ENCODE measurements around the gene GRIK2.

Gene GRIK2

GRCh38 chr6:101770116-101770515 is 376.6 kb downstream of the GRIK2 start:
- no peak overlapping the region for H3K27ac ChIP-seq
- no peak for TF ChIP-seq CTCF (conservative IDR thresholded peaks at IDR 0.05)

GRCh38 chr6:101776919-101777350 is 383.4 kb downstream of the GRIK2 start:
- no peak overlapping the region for H3K27ac ChIP-seq
- TF ChIP-seq CTCF (conservative IDR thresholded peaks at IDR 0.05), result no peak

GRCh38 chr6:101777646-101778045 is 384.1 kb downstream of the GRIK2 start:
- no peak for TF ChIP-seq CTCF (conservative IDR thresholded peaks at IDR 0.05)
- no peak overlapping the region for H3K27ac ChIP-seq

GRCh38 chr6:101779051-101779844 is 385.7 kb downstream of the GRIK2 start:
- H3K27ac ChIP-seq, result no peak overlapping the region
- TF ChIP-seq CTCF (conservative IDR thresholded peaks at IDR 0.05), result no peak

GRCh38 chr6:101783287-101783686 is 389.8 kb downstream of the GRIK2 start:
- H3K27ac ChIP-seq, result no peak overlapping the region
- no peak for TF ChIP-seq CTCF (conservative IDR thresholded peaks at IDR 0.05)

GRCh38 chr6:101784094-101784493 is 390.6 kb downstream of the GRIK2 start:
- TF ChIP-seq CTCF (conservative IDR thresholded peaks at IDR 0.05), result no peak
- no peak overlapping the region for H3K27ac ChIP-seq

GRCh38 chr6:101799531-101799930 is 406.0 kb downstream of the GRIK2 start:
- no peak overlapping the region for H3K27ac ChIP-seq
- no peak for TF ChIP-seq CTCF (conservative IDR thresholded peaks at IDR 0.05)
